ENCODE results near the gene DYNLRB1. TPM values are rescaled to one million over a fixed set of nuclear protein-coding genes. Genes with fewer than 3 reads are reported as not detected.

The DYNLRB1 gene
- total and polyA plus RNA-seq, 2 of the 13 experiments (the other 11 are each of a cell fraction or from before 2014, with no cell fraction given) = 140 to 244 TPM

DNA sequence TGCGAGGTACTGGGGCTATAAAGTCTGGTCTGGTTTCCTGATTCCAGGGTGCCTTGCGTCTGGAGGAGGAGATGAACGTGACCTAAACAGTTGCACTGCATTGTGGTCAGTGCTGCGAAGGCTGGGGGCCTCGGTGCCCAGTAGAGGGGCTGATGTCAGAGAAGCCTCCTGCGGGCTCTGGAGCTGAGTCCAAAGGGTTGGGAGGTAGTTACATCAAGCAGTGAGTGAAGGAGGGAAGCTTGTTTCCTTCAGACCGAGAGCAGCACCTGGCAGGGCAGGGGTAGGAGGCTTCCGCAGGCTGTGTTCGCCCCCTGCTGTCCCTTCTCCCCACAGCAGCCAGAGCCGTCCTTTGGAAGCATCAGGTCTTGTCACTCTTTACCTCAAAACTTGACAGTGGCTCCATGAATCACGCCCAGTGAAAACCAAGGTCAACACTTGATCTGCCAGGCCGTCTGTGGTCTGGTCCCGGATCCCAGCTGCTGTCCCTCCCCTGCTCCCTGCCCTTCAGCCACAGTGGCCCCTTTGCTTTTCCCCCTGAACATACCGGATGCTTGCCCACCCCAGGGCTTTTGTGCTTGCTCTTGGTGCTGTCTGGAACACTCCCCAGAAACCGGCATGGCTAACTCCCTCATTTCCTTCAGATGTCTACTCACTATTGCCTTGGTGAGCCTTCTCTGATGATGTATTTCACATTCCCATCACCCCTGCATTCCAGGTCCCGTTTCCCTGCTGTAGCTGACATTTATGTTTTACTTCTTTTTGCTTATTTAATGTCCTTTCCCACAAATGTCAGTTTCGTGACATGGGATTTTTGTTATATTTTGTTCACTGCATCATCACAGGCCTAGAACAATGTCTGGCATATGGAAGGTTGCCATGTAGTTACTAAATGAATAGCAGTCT, 7.0 kb downstream of the DYNLRB1 start (continued):
- TF ChIP-seq ZNF83 (CRISPR knock-in tag; IDR thresholded peaks at IDR 0.05; ENCODE audit: borderline replicate concordance) = no peak; the same call in 1 of the 2 replicates
- TF ChIP-seq, protein P1, sequence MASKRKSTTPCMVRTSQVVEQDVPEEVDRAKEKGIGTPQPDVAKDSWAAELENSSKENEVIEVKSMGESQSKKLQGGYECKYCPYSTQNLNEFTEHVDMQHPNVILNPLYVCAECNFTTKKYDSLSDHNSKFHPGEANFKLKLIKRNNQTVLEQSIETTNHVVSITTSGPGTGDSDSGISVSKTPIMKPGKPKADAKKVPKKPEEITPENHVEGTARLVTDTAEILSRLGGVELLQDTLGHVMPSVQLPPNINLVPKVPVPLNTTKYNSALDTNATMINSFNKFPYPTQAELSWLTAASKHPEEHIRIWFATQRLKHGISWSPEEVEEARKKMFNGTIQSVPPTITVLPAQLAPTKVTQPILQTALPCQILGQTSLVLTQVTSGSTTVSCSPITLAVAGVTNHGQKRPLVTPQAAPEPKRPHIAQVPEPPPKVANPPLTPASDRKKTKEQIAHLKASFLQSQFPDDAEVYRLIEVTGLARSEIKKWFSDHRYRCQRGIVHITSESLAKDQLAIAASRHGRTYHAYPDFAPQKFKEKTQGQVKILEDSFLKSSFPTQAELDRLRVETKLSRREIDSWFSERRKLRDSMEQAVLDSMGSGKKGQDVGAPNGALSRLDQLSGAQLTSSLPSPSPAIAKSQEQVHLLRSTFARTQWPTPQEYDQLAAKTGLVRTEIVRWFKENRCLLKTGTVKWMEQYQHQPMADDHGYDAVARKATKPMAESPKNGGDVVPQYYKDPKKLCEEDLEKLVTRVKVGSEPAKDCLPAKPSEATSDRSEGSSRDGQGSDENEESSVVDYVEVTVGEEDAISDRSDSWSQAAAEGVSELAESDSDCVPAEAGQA (IDR thresholded peaks at IDR 0.05; ENCODE audit: low read depth) = no peak; the same call in 1 of the 2 replicates
- TF ChIP-seq, protein P1 (CRISPR knock-in tag; IDR thresholded peaks at IDR 0.05; ENCODE audit: borderline replicate concordance) = no peak
- no peak for TF ChIP-seq ZSCAN30 (CRISPR knock-in tag; IDR thresholded peaks at IDR 0.05)
- TF ChIP-seq SCMH1 (CRISPR knock-in tag; IDR thresholded peaks at IDR 0.05; ENCODE audit: borderline replicate concordance) = no peak
- TF ChIP-seq, protein P2, sequence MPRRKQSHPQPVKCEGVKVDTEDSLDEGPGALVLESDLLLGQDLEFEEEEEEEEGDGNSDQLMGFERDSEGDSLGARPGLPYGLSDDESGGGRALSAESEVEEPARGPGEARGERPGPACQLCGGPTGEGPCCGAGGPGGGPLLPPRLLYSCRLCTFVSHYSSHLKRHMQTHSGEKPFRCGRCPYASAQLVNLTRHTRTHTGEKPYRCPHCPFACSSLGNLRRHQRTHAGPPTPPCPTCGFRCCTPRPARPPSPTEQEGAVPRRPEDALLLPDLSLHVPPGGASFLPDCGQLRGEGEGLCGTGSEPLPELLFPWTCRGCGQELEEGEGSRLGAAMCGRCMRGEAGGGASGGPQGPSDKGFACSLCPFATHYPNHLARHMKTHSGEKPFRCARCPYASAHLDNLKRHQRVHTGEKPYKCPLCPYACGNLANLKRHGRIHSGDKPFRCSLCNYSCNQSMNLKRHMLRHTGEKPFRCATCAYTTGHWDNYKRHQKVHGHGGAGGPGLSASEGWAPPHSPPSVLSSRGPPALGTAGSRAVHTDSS (CRISPR knock-in tag; conservative IDR thresholded peaks at IDR 0.05) = no peak
- no peak for TF ChIP-seq ZNF773 (CRISPR knock-in tag; IDR thresholded peaks at IDR 0.05; ENCODE audit: borderline replicate concordance)
- TF ChIP-seq, protein P3, sequence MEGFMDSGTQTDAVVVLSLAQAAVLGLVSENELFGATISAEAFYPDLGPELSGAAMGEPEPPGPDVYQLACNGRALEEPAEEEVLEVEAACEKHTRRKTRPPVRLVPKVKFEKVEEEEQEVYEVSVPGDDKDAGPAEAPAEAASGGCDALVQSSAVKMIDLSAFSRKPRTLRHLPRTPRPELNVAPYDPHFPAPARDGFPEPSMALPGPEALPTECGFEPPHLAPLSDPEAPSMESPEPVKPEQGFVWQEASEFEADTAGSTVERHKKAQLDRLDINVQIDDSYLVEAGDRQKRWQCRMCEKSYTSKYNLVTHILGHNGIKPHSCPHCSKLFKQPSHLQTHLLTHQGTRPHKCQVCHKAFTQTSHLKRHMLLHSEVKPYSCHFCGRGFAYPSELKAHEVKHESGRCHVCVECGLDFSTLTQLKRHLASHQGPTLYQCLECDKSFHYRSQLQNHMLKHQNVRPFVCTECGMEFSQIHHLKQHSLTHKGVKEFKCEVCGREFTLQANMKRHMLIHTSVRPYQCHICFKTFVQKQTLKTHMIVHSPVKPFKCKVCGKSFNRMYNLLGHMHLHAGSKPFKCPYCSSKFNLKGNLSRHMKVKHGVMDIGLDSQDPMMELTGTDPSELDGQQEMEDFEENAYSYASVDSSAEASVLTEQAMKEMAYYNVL (CRISPR knock-in tag; IDR thresholded peaks at IDR 0.05; ENCODE audit: borderline replicate concordance) = peak; percentile 64; the same call in 1 of the 2 replicates
- no peak for TF ChIP-seq MAFK (conservative IDR thresholded peaks at IDR 0.05 in 1 of 2, IDR thresholded peaks at IDR 0.05 in 1 of 2; ENCODE audit: low read length in 2 of 2)
- peak; percentile 61; the same call in 1 of the 2 replicates for TF ChIP-seq SALL2 (CRISPR knock-in tag; IDR thresholded peaks at IDR 0.05)
- TF ChIP-seq KDM4B (CRISPR knock-in tag; IDR thresholded peaks at IDR 0.05) = peak; percentile 36; the same call in 1 of the 2 replicates
- TF ChIP-seq ATAD3A (CRISPR knock-in tag; IDR thresholded peaks at IDR 0.05) = no peak
- no peak for TF ChIP-seq KMT2A (CRISPR knock-in tag; IDR thresholded peaks at IDR 0.05)
- TF ChIP-seq KAT2B (IDR thresholded peaks at IDR 0.05; ENCODE audit: borderline replicate concordance, low read depth, low read length) = no peak
- no peak for TF ChIP-seq ZFP41 (CRISPR knock-in tag; IDR thresholded peaks at IDR 0.05; ENCODE audit: borderline replicate concordance)
- TF ChIP-seq, protein P4, sequence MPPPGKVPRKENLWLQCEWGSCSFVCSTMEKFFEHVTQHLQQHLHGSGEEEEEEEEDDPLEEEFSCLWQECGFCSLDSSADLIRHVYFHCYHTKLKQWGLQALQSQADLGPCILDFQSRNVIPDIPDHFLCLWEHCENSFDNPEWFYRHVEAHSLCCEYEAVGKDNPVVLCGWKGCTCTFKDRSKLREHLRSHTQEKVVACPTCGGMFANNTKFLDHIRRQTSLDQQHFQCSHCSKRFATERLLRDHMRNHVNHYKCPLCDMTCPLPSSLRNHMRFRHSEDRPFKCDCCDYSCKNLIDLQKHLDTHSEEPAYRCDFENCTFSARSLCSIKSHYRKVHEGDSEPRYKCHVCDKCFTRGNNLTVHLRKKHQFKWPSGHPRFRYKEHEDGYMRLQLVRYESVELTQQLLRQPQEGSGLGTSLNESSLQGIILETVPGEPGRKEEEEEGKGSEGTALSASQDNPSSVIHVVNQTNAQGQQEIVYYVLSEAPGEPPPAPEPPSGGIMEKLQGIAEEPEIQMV (CRISPR knock-in tag; IDR thresholded peaks at IDR 0.05; ENCODE audit: low read depth) = 0 out of 2 replicates have a peak, but pooled peaks have one; percentile 47

All from HepG2 (cell line).